Measurements from ENCODE around the gene PAX1.

The PAX1 gene

GRCh38 chr20:21685981-21686380 is 19.5 kb upstream of the PAX1 start:
- Histone ChIP-seq H3K4me3 (no peak overlapping the region), H3K27ac (no peak overlapping the region)
- TF ChIP-seq, protein P1, sequence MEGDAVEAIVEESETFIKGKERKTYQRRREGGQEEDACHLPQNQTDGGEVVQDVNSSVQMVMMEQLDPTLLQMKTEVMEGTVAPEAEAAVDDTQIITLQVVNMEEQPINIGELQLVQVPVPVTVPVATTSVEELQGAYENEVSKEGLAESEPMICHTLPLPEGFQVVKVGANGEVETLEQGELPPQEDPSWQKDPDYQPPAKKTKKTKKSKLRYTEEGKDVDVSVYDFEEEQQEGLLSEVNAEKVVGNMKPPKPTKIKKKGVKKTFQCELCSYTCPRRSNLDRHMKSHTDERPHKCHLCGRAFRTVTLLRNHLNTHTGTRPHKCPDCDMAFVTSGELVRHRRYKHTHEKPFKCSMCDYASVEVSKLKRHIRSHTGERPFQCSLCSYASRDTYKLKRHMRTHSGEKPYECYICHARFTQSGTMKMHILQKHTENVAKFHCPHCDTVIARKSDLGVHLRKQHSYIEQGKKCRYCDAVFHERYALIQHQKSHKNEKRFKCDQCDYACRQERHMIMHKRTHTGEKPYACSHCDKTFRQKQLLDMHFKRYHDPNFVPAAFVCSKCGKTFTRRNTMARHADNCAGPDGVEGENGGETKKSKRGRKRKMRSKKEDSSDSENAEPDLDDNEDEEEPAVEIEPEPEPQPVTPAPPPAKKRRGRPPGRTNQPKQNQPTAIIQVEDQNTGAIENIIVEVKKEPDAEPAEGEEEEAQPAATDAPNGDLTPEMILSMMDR (IDR thresholded peaks at IDR 0.05) = no peak
- no peak for DNase-seq (ENCODE audit: low spot score)

- TF ChIP-seq, protein P1 (IDR thresholded peaks at IDR 0.05) = no peak
- DNase-seq (ENCODE audit: low spot score) = no peak
- Histone ChIP-seq H3K4me3 (no peak overlapping the region), H3K27ac (no peak overlapping the region)
Measured at GRCh38 chr20:21693322-21693721, 12.1 kb upstream of the PAX1 start.

GRCh38 chr20:21698494-21699215 is 6.8 kb upstream of the PAX1 start:
- TF ChIP-seq, protein P1 (IDR thresholded peaks at IDR 0.05) = no peak
- no peak for DNase-seq (ENCODE audit: low spot score)
- no peak overlapping the region for H3K27ac ChIP-seq

DNA sequence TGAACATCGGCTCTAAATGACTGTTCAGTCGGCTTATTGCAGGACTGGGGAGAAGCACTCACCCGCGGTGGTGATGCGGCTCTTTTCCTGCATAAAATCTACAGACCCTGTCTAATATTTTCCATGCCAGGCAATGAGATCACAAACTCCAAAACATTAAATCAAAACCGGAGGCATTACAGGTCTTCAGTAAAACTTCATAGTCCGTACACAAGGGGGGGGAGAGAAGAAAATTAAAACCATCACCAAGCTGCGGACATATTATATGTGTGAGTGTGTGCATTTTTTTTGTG is 6.3 kb upstream of the PAX1 start:
- H3K4me3 ChIP-seq = no peak overlapping the region
- no peak overlapping the region for H3K27ac ChIP-seq
- DNase-seq (ENCODE audit: low spot score) = no peak
- TF ChIP-seq, protein P1 (IDR thresholded peaks at IDR 0.05) = no peak

More at GRCh38 chr20:21698494-21699215, 6.8 kb upstream of the PAX1 start:
- no peak overlapping the region for H3K4me3 ChIP-seq

DNA sequence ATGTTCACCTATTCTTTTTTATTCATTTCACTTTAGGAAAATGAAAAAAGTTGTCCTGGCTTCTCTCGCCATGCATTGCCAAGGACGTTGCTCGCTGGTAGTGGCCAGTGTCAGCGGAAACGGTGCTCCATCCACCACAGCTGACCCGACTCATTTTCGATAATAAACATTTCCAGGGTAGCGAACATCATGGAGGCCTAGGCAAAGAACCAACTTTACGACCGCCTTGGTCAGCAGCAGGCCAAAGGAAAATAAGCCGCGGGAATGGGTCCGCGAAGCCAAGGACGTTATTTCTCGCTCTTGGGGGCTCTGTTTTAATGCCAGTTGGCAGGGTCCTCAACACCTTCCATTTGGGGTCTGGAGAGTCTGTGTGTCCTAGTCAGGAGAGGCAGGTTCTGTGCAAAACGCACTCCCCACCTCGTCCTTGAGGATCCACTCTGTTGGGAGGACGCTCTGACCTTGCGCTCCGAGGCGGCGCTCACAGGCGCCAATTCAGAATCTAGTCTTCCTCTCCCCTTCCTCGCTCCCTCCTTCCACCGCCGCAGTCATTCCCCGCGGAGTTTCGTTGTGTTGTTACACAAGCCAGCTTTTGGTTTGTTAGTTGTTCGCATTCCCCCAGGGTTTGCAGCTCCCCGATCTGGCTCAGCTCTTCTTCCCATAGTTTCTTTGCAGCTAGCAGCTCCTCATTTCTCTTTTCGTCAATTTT is 4.1 kb upstream of the PAX1 start:
- Histone ChIP-seq H3K4me3 (no peak overlapping the region), H3K27ac (no peak overlapping the region)
- TF ChIP-seq, protein P1 (IDR thresholded peaks at IDR 0.05) = no peak
- DNase-seq (ENCODE audit: low spot score) = no peak

DNA sequence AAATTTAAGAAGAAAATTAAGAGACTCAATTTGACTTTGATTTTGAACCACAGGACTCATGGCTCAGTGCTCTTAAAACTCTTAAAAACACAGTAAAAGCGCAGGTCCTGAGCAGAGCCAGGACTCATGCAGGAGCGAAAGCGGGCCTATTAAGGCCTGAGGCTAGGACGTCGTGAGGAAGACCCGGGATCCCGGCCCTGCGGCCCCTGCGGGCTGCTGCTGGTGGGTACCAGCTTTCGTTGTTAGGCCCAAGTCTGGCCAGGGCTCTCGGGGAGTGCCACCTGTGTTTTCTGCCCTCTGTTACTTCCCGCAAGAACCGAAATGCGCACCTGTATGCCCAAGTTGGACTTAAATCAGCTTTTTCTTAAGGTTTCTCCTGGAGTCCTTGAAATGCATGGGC is 3.4 kb upstream of the PAX1 start:
- TF ChIP-seq, protein P1 (IDR thresholded peaks at IDR 0.05) = no peak
- H3K27ac ChIP-seq = no peak overlapping the region
- H3K4me3 ChIP-seq = no peak overlapping the region
- no peak for DNase-seq (ENCODE audit: low spot score)
